HG03442 (cell line): Measurements from ENCODE around the gene HPS5.

Experiments
- ATAC-seq: cut with Tn5 transposase; IDR thresholded peaks from one replicate; pipeline ENCODE4 v1.9.1; 2021; ENCODE audit warnings: mild to moderate bottlenecking, moderate library complexity; ENCODE audit not compliant: unreplicated experiment

Gene HPS5

DNA sequence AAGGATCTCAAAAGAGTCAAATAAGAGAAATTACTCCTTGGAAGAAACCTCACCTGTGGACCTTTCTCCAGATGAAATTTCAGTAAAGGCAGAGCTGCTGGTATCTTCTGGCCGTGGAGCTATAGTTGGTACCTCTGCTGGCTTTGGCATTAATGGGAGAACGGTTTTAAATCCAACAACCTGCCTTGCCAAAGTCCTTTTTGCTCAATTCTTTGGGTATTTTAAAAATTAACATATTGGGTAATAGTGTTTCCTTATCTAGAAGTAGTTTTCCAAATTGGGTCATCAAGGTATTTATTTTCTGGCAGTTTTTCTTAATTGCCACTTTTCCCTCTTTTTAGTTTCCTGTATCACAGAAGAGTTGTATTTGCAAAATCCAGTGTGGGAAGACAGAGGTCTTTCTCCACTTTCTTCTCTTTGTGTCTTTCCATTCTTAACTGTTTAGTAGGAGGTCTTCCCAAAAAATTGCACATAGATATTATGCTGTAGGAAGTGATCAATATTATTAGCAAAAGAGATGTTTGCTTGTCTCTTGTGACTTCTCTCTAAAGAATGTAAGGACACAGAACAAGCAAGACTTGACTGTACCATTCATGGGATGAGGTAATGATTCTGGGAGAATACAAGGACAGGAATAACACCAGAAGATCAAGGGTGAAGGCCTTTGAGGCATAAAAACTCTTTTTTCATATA is 85.1 kb downstream of the HPS5 start, which contains the start of gene SAA4:
Gene SAA4 (minus strand): TSS at position 139 of the 693 bp plus-strand sequence. CDS start 876 bp downstream, outside the sequence.
- no peak for ATAC-seq

DNA sequence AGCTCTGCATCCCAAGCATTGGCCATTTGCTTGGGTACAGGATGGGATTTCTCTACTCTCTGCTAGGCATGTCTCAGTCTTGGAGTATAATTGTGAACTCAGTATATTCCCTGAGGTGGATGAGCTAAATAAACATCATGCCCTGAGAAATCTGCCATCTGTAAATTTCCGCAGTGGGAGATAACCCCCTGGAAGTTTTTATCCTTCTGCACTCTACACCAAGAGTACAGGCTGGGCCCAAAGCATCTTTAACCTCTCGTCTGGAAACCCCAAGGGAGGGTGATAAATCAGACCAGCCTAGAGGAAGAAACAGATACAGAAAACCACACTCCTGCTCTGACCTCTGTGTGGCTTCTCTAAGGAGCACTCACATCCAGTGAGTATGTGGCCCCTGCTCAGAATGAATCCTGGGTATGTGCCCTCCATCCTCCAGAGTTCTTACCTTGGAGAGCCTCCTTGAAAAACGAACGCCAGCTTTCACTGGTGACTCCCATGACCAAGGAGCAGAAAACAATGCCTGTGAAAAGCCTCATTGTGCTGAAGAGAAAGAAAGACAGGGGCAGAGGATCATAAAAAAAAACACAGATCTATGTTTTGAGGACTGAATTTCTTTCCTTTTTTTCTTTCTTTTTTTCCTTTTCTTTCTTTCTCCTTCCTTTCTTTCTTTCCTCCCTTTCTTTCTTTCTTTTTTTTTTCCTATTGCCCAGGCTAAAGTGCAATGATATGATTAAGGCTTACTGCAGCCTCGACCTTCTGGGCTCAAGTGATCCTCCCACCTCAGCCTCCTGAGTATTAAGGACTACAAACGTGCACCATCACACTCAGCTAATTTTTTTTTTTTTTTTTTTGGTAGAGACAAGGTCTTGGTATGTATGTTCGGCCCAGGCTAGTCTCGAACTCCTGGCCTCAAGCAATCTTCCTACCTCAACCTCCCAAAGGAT is 86.3 kb downstream of the HPS5 start:
- ATAC-seq, result no peak

DNA sequence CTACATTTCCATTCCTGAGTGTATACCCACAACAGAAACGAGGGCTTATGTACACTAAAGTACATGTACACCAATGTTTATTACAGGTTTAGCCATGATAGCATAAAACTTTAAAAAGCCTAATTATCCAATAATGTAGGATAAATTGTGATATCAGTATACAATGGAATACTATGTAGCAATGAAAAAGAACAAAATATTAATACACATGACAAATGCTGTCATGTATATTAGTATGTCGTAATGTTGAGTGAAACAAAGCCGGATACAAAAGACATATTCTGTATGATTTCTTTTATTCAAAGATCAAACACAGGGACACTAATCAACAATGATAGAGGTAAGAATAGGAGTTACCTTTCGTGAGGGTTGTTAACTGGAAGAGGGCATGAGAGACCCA is 88.0 kb downstream of the HPS5 start:
- ATAC-seq, result no peak

DNA sequence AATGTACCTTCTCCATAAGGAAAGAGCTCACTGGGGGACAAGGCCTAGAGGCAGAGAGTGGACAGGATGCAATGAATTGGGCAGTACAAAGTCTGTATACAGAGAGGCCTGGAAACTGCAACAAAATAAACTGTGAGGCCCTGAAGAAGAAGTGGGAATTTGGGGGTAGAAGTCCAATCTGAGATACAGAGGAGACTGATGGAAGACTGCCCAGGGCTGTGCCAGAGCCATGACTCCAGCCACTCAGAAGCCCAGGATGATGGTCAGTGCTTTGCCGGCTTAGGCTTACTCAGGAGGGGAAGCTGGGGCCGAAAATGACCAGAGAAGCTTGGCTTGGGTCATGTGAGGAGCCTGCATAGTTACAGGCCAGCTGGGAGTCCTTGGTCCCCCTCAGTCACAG is 91.1 kb downstream of the HPS5 start:
- ATAC-seq, result no peak

DNA sequence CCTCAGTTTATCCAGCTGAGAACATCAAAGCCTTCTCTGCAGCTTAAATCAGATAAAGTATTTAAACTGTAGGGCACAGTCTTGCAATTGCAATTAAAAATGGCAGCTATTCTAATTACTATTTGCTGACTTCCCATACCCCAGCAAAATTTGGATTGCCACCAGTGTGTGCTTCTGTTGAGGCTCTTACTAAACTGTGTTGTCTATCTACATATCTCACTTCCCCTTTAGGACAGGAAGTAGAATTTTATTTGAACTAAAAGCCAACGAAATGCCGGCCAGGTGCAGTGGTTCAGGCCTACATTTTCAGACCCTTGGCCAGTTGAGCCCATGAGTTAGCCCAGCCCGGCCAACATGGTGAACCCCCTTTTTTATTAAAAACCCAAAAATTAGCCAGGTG is 92.4 kb downstream of the HPS5 start:
- peak; percentile 92 for ATAC-seq
